Erythroblast (primary cell): ENCODE results near the gene XYLT1.

Experiments used
- GATA1 ChIP-seq: IDR thresholded peaks from 2 replicates; pipeline ENCODE4 v1.6.1; 2011; ENCODE audit warnings: low read depth, mild to moderate bottlenecking, control low read depth, low read length, moderate library complexity
- POLR2A ChIP-seq: IDR thresholded peaks from 2 replicates; pipeline ENCODE4 v1.6.1; 2011; ENCODE audit warnings: mild to moderate bottlenecking, low read length

DNA sequence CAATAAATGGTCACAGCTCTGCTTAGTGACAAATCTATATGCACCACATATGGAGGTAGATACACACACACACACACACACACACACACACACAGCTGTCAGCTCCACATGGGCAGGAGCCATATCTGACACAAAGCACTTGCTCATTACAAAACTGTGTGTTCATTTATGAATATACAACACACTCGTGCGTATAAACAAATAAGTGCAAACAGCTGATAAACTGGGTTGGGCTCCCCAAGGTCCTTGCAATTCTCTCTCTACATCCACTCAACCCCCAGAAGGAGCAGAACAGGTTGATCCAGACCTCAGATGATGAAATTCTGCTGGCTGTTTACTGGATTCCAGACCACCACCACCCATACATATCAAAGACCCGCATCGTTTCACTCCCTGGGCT is 140.7 kb downstream of the XYLT1 start:
- TF ChIP-seq POLR2A, result no peak
- TF ChIP-seq GATA1, result no peak
